Gastroesophageal sphincter (tissue), 3 donors: ENCODE results near the gene SDC3.

ENCODE experiments used
- EP300 ChIP-seq: sonication (generic); formaldehyde crosslinking; IDR thresholded peaks from one replicate; pipeline ENCODE4 v1.6.1; 2017; ENCODE audit warnings: antibody characterized with exemption, mild to moderate bottlenecking
- POLR2A ChIP-seq, 2 donors: fragments of 450-650 bp; IDR thresholded peaks; one replicate each; pipeline ENCODE4 v1.6.1; 2017; ENCODE audit warnings: antibody characterized with exemption in 2 of 2, mild to moderate bottlenecking in 2 of 2, moderate library complexity in 1 of 2
- TF ChIP-seq, protein P1 (sequence below), 4 experiments: fragments of 200-600 bp in 2 of 4; fragments of 450-650 bp in 2 of 4; sonication (generic) in 1 of 4; IDR thresholded peaks; one replicate each; pipeline ENCODE4 v1.5.1; 2017 to 2019; ENCODE audit warnings: antibody characterized with exemption in 4 of 4, mild to moderate bottlenecking in 2 of 4, moderate library complexity in 2 of 4

- TF ChIP-seq, protein P1, sequence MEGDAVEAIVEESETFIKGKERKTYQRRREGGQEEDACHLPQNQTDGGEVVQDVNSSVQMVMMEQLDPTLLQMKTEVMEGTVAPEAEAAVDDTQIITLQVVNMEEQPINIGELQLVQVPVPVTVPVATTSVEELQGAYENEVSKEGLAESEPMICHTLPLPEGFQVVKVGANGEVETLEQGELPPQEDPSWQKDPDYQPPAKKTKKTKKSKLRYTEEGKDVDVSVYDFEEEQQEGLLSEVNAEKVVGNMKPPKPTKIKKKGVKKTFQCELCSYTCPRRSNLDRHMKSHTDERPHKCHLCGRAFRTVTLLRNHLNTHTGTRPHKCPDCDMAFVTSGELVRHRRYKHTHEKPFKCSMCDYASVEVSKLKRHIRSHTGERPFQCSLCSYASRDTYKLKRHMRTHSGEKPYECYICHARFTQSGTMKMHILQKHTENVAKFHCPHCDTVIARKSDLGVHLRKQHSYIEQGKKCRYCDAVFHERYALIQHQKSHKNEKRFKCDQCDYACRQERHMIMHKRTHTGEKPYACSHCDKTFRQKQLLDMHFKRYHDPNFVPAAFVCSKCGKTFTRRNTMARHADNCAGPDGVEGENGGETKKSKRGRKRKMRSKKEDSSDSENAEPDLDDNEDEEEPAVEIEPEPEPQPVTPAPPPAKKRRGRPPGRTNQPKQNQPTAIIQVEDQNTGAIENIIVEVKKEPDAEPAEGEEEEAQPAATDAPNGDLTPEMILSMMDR (IDR thresholded peaks at IDR 0.05): no peak
- TF ChIP-seq POLR2A (IDR thresholded peaks at IDR 0.05) (no peak), EP300 (no peak)
These were observed 28.1 kb upstream of the SDC3 start for GRCh38 chr1:30936541-30937171.
